Measurements from ENCODE around the gene NCF2.
A peak's percentile ranks its signal among the peaks of the same experiment; 100 is the strongest.

The NCF2 gene

GRCh38 chr1:183583466-183583865, 6.8 kb downstream of the NCF2 start:
- DNase-seq (ENCODE audit: low spot score): no peak

GRCh38 chr1:183582021-183582713, 8.1 kb downstream of the NCF2 start:
- DNase-seq (ENCODE audit: low spot score): no peak

- DNase-seq (ENCODE audit: low spot score): peak; percentile 75
Observed at GRCh38 chr1:183580281-183580682, 10.0 kb downstream of the NCF2 start.

- DNase-seq (ENCODE audit: low spot score): no peak
Observed at GRCh38 chr1:183578856-183579255, 11.4 kb downstream of the NCF2 start.

- no peak for DNase-seq (ENCODE audit: low spot score)
Observed at GRCh38 chr1:183577897-183578465, 12.3 kb downstream of the NCF2 start.

- no peak for DNase-seq (ENCODE audit: low spot score)
Observed at GRCh38 chr1:183576537-183576936, 13.7 kb downstream of the NCF2 start.

- DNase-seq (ENCODE audit: low spot score): no peak
Observed at GRCh38 chr1:183575606-183576005, 14.7 kb downstream of the NCF2 start.

GRCh38 chr1:183572721-183573120, 17.5 kb downstream of the NCF2 start:
- no peak for DNase-seq (ENCODE audit: low spot score)

- DNase-seq (ENCODE audit: low spot score): no peak
Observed at GRCh38 chr1:183571678-183572268, 18.5 kb downstream of the NCF2 start.

- no peak for DNase-seq (ENCODE audit: low spot score)
Observed at GRCh38 chr1:183570451-183570850, 19.8 kb downstream of the NCF2 start.

- no peak for DNase-seq (ENCODE audit: low spot score)
Observed at GRCh38 chr1:183569801-183570200, 20.5 kb downstream of the NCF2 start.

- no peak for DNase-seq (ENCODE audit: low spot score)
Observed at GRCh38 chr1:183569141-183569540, 21.1 kb downstream of the NCF2 start.

- no peak for DNase-seq (ENCODE audit: low spot score)
Observed at GRCh38 chr1:183568176-183569021, 21.9 kb downstream of the NCF2 start.

- no peak for DNase-seq (ENCODE audit: low spot score)
Observed at GRCh38 chr1:183567584-183567983, 22.7 kb downstream of the NCF2 start.

- no peak for DNase-seq (ENCODE audit: low spot score)
Observed at GRCh38 chr1:183566026-183566425, 24.2 kb downstream of the NCF2 start.

GRCh38 chr1:183565261-183565660, 25.0 kb downstream of the NCF2 start:
- DNase-seq (ENCODE audit: low spot score): no peak

- no peak for DNase-seq (ENCODE audit: low spot score)
Observed at GRCh38 chr1:183562701-183563100, 27.6 kb downstream of the NCF2 start.

- no peak for DNase-seq (ENCODE audit: low spot score)
Observed at GRCh38 chr1:183559061-183559460, 31.2 kb downstream of the NCF2 start.

- DNase-seq (ENCODE audit: low spot score): no peak
Observed at GRCh38 chr1:183554577-183554976, 35.7 kb downstream of the NCF2 start.

GRCh38 chr1:183553764-183554163, 36.5 kb downstream of the NCF2 start:
- DNase-seq (ENCODE audit: low spot score): no peak

GRCh38 chr1:183553331-183553730, 36.9 kb downstream of the NCF2 start:
- no peak for DNase-seq (ENCODE audit: low spot score)

- DNase-seq (ENCODE audit: low spot score): no peak
Observed at GRCh38 chr1:183552891-183553290, 37.4 kb downstream of the NCF2 start.

- no peak for DNase-seq (ENCODE audit: low spot score)
Observed at GRCh38 chr1:183552441-183552840, 37.8 kb downstream of the NCF2 start.

All from D341Med (cell line).